CD4-positive, alpha-beta T cell treated with Interleukin-4 for 4 hours (primary cell): ENCODE measurements around the gene LAMA5.

Source experiments
- DNase-seq: peaks from one replicate; pipeline ENCODE4 v3.0.0-alpha.2; 2020

LAMA5 gene

GRCh38 chr20:62281161-62281933, 85.8 kb downstream of the LAMA5 start:
- DNase-seq, result no peak

- no peak for DNase-seq
Measured at GRCh38 chr20:62280303-62280702, 86.8 kb downstream of the LAMA5 start.

DNA sequence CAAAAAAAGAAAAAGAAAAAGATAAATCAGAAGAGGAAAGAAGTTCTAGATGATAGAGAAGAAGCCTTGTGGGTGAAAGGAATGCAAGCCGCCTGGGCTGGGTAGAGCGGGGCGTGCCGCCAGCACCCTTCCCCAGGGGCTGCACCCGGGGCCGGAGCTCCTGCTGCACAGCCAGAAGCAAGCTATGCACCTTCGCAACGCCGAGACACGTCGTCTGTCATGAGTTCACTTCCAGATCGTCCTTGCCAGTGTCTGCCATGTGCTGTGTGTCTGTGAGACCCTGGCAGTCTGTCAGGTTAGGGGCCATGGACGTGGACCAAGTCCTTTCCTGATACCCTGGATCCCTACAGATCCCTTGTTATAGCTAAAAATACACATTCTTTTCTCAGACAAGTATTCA, 89.9 kb downstream of the LAMA5 start:
- DNase-seq, result no peak

- DNase-seq, result no peak
Measured at GRCh38 chr20:62276439-62276838, 90.7 kb downstream of the LAMA5 start.

DNA sequence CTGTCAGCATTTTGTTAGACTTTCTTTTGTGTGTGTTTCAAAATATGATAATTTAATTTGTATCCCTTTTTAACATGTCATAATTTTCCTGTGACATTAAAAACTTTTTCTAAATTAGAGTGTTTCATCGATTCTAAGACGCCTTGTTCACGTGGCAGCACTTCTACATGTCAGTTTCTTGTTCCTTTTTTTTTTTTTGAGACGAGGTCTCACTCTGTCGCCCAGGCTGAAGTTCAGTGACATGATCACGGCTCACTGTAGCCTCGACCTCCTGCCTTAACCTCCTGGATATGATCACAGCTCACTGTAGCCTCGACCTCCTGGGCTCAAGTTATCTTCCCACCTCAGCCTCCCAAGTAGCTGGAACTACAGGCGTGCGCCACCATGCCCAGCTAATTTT, 91.9 kb downstream of the LAMA5 start:
- no peak for DNase-seq

- DNase-seq, result no peak
Measured at GRCh38 chr20:62274332-62274950, 92.7 kb downstream of the LAMA5 start.

DNA sequence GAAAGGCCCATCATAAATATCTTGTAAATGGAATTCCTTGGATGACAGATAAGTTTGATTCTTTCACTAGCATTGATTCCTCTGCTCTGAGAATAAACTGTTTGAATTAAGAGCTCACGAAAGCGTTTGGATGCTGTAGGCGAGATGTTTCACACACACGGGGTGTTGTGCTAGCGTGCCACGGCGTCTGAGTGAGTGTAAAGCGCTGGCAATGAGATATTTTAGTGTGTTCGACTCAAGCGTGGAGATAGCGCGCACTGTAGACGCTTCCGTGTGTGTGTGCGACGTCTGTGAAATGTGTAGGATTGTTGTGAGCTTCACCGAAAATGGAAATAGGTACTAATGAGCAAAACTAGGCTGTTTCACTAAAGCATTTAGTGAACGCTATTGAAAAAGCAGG, 93.7 kb downstream of the LAMA5 start:
- no peak for DNase-seq

DNA sequence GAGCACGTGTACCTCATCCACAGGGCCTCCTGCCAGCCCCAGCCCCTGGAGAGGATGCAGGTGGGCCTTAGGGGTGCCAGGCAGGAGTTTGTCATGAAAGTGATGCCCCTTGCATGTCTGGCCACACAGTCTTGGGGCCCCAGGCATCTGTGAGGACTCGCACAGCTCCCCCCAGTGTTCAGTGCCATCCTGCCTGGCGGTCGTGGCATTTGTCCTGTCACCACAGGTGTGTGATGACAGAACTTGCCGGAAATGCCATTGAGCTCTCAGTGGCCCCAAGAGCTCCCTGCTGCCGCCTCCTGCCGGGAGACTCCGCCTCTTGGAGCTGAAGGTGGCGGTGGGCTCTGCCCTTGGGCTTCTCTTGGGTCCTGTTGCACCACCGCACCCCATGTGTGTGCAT, 94.9 kb downstream of the LAMA5 start:
- no peak for DNase-seq

DNA sequence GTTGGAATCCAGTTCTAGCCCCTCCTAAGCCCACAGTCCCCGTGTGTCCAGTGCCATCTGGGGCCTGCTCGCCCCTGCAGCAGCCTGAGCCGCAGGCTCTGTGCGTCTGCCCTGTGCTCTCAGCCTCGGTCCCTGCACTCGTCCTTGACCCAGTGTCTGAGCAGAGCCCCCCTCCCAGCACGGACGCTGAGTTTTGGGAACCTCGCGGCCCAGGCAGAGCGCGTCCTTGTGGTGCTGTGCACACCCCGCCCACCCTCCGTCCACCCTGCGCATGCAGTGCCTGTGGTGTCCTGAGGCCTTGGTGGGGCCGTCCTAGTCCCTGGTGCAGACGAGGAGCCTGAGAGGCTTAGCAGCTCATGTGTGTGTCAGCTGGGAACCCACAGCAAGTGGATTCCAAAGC, 97.2 kb downstream of the LAMA5 start:
- DNase-seq, result no peak

DNA sequence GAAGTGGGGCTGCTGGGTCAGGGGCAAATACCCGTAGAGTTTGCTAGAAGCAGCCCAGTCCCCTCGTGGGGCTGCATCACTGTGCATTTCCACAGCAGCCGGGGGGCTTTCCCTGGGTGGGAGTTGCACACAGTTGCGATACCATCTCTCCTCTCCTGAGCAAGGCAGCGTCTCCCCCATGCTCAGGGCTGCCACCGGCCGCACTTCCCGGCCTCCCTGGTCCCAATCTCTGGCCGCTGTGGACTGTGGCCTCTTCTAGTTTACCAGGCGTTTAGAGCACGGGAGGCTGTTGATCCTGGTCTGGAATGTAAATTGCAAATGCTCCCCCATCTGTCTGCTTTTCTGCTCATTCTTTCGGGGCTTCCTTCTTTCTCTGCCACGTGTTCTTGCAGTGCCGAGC, 97.7 kb downstream of the LAMA5 start:
- no peak for DNase-seq

- no peak for DNase-seq
Measured at GRCh38 chr20:62268228-62268900, 98.7 kb downstream of the LAMA5 start.

GRCh38 chr20:62267543-62267942, 99.6 kb downstream of the LAMA5 start:
- no peak for DNase-seq

DNA sequence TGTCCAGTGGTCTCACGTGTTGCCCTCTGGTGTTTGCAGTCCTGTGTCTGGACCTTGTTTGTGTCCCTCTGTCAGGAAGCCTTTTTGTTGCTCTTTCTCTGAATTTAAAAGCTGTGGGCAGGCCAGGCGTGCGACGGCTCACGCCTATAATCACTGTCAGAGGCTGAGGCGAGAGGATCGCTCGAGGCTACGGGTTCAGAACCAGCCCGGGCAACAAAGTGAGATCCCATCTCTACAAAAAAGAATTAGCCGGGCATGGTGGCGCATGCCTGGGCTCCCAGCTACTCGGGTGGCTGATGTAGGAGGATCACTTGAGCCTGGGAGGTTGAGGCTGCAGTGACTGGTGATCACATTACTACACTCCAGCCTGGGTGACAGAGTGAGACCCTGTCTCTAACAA, 100.3 kb downstream of the LAMA5 start:
- no peak for DNase-seq

DNA sequence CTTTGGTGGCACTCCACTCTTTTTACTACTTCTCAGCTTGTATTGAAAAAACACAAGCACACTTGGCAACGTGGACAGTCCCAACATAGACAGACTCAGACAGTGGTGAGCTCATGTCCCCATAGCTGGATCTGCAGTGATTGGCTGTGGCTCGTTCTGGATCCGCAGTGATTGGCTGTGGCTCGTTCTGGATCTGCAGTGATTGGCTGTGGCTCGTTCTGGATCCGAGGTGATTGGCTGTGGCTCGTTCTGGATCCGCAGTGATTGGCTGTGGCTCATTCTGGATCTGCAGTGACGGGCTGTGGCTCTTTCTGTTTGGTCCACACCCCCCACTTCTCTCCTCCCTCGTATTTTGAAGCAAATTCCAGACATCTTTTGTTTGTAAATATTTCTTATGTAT, 100.8 kb downstream of the LAMA5 start:
- DNase-seq, result no peak

DNA sequence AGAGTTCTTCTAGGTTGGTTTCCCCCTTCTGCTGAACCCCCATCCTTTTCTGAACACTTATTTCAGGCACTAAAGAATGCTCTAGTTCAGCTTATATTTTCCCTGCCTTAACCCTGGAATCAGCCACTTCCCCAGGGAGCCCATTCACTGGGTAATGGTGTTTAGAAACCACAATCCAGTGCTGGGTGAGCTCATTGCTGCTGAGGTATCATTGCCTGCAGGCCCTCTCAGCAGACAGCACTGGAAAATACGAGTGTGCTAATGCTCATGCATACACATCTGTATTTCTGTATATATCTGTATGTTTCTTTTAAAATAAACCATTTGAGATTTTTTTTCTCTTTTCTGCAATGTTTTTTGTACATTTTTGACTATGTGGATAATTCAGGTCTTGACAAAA, 101.7 kb downstream of the LAMA5 start:
- no peak for DNase-seq

- DNase-seq, result no peak
Measured at GRCh38 chr20:62263396-62263795, 103.7 kb downstream of the LAMA5 start.

DNA sequence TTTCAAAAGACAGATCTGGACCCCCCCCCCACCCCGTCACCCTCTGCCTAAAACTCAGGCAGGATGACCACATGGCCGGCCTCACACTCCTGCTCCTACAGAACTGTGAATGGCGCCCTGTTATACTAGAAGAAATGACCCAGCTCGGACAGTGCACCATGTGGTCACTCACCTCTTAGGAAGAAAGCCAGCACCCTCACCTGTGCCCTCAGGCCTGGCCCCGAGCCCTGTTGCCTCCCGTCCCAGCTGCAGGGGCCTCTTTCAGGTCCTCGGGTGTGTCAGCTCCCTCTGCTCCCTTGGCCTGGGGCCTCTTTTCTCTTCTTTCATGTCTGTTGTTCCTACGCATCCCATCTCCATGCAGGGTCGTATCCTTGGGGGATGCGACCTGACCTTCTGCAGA, 105.0 kb downstream of the LAMA5 start:
- no peak for DNase-seq

- DNase-seq, result no peak
Measured at GRCh38 chr20:62259294-62259565, 107.9 kb downstream of the LAMA5 start.
